Keratinocyte (primary cell): ENCODE results near the gene KLHDC4.

ENCODE experiments used
- CTCF ChIP-seq, 3 experiments: IDR thresholded peaks in 1 of 3; conservative IDR thresholded peaks in 1 of 3; optimal IDR thresholded peaks in 1 of 3; 2 replicates in 2 of 3; 3 replicates in 1 of 3; pipeline versions ENCODE3 to v1.5.1; 2011; ENCODE audit warnings: low read length in 3 of 3, mild to moderate bottlenecking in 3 of 3, moderate library complexity in 2 of 3, control low read depth in 1 of 3, inconsistent platforms in 1 of 3; ENCODE audit not compliant: insufficient read depth in 2 of 3; ENCODE audit errors: extremely low read depth in 1 of 3
- EZH2 ChIP-seq: IDR thresholded peaks from one replicate; pipeline ENCODE4 v1.6.1; 2012; ENCODE audit warnings: inconsistent platforms, mild to moderate bottlenecking, low read length, moderate library complexity

- TF ChIP-seq CTCF (optimal IDR thresholded peaks at IDR 0.05 in 1 of 3, IDR thresholded peaks at IDR 0.05 in 1 of 3, conservative IDR thresholded peaks at IDR 0.05 in 1 of 3; ENCODE audit: extremely low read depth in 1 of 3, insufficient read depth in 2 of 3, low read length in 3 of 3): no peak
- no peak for TF ChIP-seq EZH2
Observed at GRCh38 chr16:87791295-87792204, 25.8 kb upstream of the KLHDC4 start.
